ENCODE results near the gene VAMP7. TPM values are rescaled to one million over a fixed set of nuclear protein-coding genes. Genes with fewer than 3 reads are reported as not detected.
"Not testable (repeated sequence)": the region's sequence is repeated elsewhere in the genome, so short reads cannot be mapped to it uniquely, and the experiment has no call there.

Gene VAMP7
- total RNA-seq, 2 donors from 2014 or later, result 27.0 to 38.9 TPM

DNA sequence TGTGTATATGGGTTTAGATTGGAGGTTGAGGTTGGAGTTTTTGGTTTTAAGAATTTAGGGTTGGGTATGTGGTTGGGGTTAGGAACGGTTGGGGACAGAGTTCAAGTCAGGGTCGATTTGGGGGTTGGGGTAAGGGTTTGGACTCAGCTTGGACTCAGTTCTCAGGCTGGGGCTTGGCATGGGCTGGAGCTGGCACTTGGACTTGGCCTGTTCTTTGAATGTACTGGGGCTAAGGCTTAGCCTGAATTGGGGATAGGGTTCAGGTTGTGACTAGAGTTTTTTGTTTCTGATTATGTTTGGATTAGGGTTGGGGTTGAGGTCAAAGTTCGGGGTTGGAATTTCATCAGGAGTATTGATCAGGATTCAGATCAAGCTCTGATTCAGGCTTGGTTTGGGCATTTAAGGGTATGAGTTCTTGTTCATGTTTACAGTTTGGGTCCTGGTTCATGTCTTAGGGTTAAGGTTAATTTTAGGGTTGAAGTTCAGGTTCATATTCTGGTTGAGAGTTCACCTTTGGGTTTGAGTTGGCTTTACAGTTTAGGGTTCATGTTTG lies 70.2 kb downstream of the VAMP7 start:
- DNase-seq (ENCODE audit: low spot score) (no peak), ATAC-seq (no peak)
- Mint-ChIP-seq H3K9me3 (no peaks in the 10 kb centered on the region), H3K27me3 (no peaks in the 10 kb centered on the region), H3K36me3 (no peaks in the 10 kb centered on the region), H3K27ac (no peak overlapping the region), H3K4me3 (no peak overlapping the region), H3K4me1 (ENCODE audit: low read depth in 2 of 2) (no peaks in the 10 kb centered on the region)

DNA sequence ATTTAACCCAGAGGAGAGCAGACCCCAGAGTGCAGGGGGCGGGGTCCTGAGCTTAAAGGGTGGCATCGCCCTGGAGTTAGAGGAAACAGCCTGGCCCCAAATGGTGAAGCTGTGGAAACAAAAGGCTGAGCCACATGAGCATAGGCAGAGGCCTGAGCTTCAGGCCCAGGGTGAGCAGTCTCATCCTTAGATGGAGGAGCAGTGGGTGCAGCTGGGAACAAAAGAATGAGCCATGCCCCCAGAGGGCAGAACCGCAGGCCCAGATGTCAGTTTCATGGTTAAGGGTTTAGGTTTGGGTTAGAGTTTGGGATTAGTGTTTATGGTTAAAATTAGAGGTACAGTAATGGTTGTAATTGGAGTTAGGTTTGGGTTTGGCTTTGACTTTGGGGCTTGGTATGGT lies 71.9 kb downstream of the VAMP7 start:
- no peak overlapping the region for H3K27ac Mint-ChIP-seq
- no peak for DNase-seq (ENCODE audit: low spot score)
- no peaks in the 10 kb centered on the region for H3K9me3 Mint-ChIP-seq
- no peak for ATAC-seq
- no peak overlapping the region for H3K4me3 Mint-ChIP-seq
- no peaks in the 10 kb centered on the region for H3K27me3 Mint-ChIP-seq
- H3K36me3 Mint-ChIP-seq, result no peaks in the 10 kb centered on the region
- H3K4me1 Mint-ChIP-seq (ENCODE audit: low read depth in 2 of 2), result no peaks in the 10 kb centered on the region

GRCh38 chrX:155954793-155955192 lies 73.6 kb downstream of the VAMP7 start:
- Mint-ChIP-seq H3K27me3 (no peaks in the 10 kb centered on the region), H3K27ac (no peak overlapping the region), H3K4me1 (ENCODE audit: low read depth in 2 of 2) (no peaks in the 10 kb centered on the region), H3K4me3 (no peak overlapping the region), H3K36me3 (no peaks in the 10 kb centered on the region), H3K9me3 (no peaks in the 10 kb centered on the region)
- ATAC-seq (no peak), DNase-seq (ENCODE audit: low spot score) (no peak)

DNA sequence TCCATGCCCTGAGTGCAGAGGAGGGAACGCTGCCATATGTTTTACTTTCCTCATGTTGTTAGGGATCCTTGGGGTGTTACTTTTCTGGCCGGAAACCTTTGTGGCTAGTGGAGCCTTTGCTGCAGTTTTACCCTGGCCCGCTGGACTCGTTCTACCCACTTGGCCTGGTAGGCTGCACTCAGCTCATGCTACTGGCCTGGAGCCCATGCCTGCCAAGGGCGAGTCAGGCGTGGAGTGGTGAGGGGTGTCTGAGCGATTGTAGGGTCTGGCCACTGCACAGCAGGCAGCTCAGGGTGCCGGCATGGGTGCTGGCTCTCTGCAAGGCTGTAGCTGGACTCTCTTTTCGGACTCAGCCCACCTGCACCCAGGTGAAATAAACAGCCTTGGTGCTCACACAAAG lies 75.0 kb downstream of the VAMP7 start:
- Mint-ChIP-seq H3K27me3 (no peaks in the 10 kb centered on the region), H3K36me3 (no peaks in the 10 kb centered on the region), H3K27ac (no peak overlapping the region), H3K4me3 (no peak overlapping the region), H3K9me3 (no peaks in the 10 kb centered on the region), H3K4me1 (ENCODE audit: low read depth in 2 of 2) (no peaks in the 10 kb centered on the region)
- no peak for ATAC-seq
- no peak for DNase-seq (ENCODE audit: low spot score)

- Mint-ChIP-seq H3K4me1 (ENCODE audit: low read depth in 2 of 2) (no peaks in the 10 kb centered on the region), H3K4me3 (no peak overlapping the region), H3K36me3 (no peaks in the 10 kb centered on the region), H3K9me3 (no peaks in the 10 kb centered on the region), H3K27me3 (peaks cover under 1 to 1% of the 10 kb centered on the region in 2 donors), H3K27ac (no peak overlapping the region)
- ATAC-seq, result no peak
- DNase-seq (ENCODE audit: low spot score), result no peak
Measured at GRCh38 chrX:155956649-155957048, 75.5 kb downstream of the VAMP7 start.

DNA sequence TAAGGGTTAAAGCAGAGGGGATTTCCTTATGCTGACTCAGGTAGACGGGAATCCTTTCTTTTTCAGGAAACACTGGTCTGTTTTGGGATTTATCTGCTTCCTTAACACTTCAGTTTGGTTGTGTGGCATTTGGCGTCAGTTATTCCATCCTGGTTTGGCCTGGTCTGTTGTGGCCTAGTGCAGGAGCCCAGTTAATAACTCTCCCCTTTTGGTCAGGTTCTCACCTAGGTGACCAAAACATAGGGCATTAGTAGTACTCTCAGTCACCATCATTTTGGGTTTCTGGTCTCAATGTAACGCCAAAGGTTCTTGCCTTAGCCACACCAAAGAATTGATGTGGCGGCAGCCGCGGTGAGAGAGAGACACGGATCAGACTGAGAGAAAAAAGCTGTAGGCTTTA lies 76.7 kb downstream of the VAMP7 start:
- no peak for DNase-seq (ENCODE audit: low spot score)
- Mint-ChIP-seq H3K4me3 (no peak overlapping the region), H3K27ac (no peak overlapping the region), H3K4me1 (ENCODE audit: low read depth in 2 of 2) (no peaks in the 10 kb centered on the region), H3K9me3 (no peaks in the 10 kb centered on the region), H3K36me3 (no peaks in the 10 kb centered on the region), H3K27me3 (peaks cover 6 to 10% of the 10 kb centered on the region in 2 donors)
- ATAC-seq, result no peak

- Mint-ChIP-seq H3K27ac (no peak overlapping the region), H3K27me3 (peaks cover 8 to 10% of the 10 kb centered on the region in 2 donors), H3K9me3 (peaks cover 5% of the 10 kb centered on the region), H3K36me3 (peaks cover 6% of the 10 kb centered on the region), H3K4me3 (no peak overlapping the region), H3K4me1 (ENCODE audit: low read depth in 2 of 2) (no peaks in the 10 kb centered on the region)
- DNase-seq (ENCODE audit: low spot score) (no peak), ATAC-seq (no peak)
Measured at GRCh38 chrX:155959018-155959587, 78.0 kb downstream of the VAMP7 start.

- Mint-ChIP-seq H3K4me3 (no peak overlapping the region), H3K27me3 (peaks cover 16 to 23% of the 10 kb centered on the region in 2 donors), H3K27ac (no peak overlapping the region), H3K9me3 (peaks cover 5% of the 10 kb centered on the region), H3K4me1 (ENCODE audit: low read depth in 2 of 2) (no peaks in the 10 kb centered on the region), H3K36me3 (peaks cover 6% of the 10 kb centered on the region)
- no peak for ATAC-seq
- DNase-seq (ENCODE audit: low spot score), result no peak
Measured at GRCh38 chrX:155962906-155963305, 81.8 kb downstream of the VAMP7 start.

GRCh38 chrX:155966876-155967275 lies 85.7 kb downstream of the VAMP7 start:
- no peak overlapping the region for H3K4me3 Mint-ChIP-seq
- DNase-seq (ENCODE audit: low spot score) (no peak), ATAC-seq (no peak)
- H3K4me1 Mint-ChIP-seq (ENCODE audit: low read depth in 2 of 2), result peaks cover 6 to 7% of the 10 kb centered on the region in 2 donors
- no peak overlapping the region for H3K27ac Mint-ChIP-seq
- peaks cover 6% of the 10 kb centered on the region for H3K36me3 Mint-ChIP-seq
- H3K27me3 Mint-ChIP-seq, result peaks cover 19 to 26% of the 10 kb centered on the region in 2 donors
- H3K9me3 Mint-ChIP-seq, result peaks cover 16% of the 10 kb centered on the region

DNA sequence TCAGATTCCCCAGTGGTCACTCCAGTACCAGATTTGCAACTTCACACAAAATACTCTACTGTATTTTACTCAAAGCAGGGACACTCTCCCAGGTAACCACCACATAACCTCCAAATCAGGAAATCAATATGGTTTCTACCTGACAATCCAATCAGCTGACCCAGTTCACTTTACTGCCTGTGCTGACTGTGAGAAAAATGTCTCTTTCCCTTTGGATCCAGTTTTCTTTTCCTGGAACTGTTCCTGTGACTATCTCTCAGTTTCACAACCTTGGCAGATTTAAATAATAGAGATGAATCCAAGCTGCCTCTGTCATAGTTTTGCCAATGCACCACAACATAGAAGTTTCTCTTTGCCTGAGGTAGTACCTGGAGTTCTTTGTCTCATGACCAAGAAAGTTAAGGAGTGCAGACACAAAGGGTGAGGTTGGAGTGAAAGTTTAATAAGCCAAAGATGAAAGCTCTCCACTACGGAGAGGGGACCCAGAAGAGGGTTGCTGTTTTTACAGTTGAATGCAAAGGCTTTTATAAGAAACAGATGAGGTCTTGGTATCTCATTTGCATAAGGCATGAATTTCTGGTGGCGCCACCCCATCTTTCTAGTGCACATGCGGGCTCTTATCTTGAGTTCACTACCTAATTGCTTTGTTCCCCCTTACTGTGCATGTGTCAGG lies 86.6 kb downstream of the VAMP7 start:
- peaks cover 13 to 23% of the 10 kb centered on the region in 2 donors for H3K27me3 Mint-ChIP-seq
- peaks cover 16% of the 10 kb centered on the region for H3K9me3 Mint-ChIP-seq

GRCh38 chrX:155968326-155968661 lies 87.1 kb downstream of the VAMP7 start:
- H3K4me3 Mint-ChIP-seq, result no peak overlapping the region
- H3K4me1 Mint-ChIP-seq (ENCODE audit: low read depth in 2 of 2), result peaks cover 6 to 7% of the 10 kb centered on the region in 2 donors
- H3K9me3 Mint-ChIP-seq, result peaks cover 16% of the 10 kb centered on the region
- peaks cover 13 to 23% of the 10 kb centered on the region in 2 donors for H3K27me3 Mint-ChIP-seq
- peaks cover 6% of the 10 kb centered on the region for H3K36me3 Mint-ChIP-seq
- no peak overlapping the region for H3K27ac Mint-ChIP-seq
- no peak for ATAC-seq
- no peak for DNase-seq (ENCODE audit: low spot score)

More for the DNA sequence above, 86.6 kb downstream of the VAMP7 start:
- Mint-ChIP-seq H3K4me3 (no peak overlapping the region), H3K4me1 (ENCODE audit: low read depth in 2 of 2) (peaks cover 6 to 7% of the 10 kb centered on the region in 2 donors), H3K36me3 (peaks cover 6% of the 10 kb centered on the region), H3K27ac (no peak overlapping the region)
- no peak for ATAC-seq
- DNase-seq (ENCODE audit: low spot score), result no peak

GRCh38 chrX:155968791-155969190 lies 87.6 kb downstream of the VAMP7 start:
- Mint-ChIP-seq H3K27ac (no peak overlapping the region), H3K4me1 (ENCODE audit: low read depth in 2 of 2) (peaks cover 6 to 7% of the 10 kb centered on the region in 2 donors), H3K9me3 (peaks cover 14% of the 10 kb centered on the region), H3K4me3 (no peak overlapping the region), H3K27me3 (peaks cover 13 to 22% of the 10 kb centered on the region in 2 donors), H3K36me3 (peaks cover 2% of the 10 kb centered on the region)
- ATAC-seq (no peak), DNase-seq (ENCODE audit: low spot score) (no peak)

GRCh38 chrX:155971658-155972057 lies 90.5 kb downstream of the VAMP7 start:
- not testable (repeated sequence) for H3K4me3 Mint-ChIP-seq; DNase-seq (ENCODE audit: low spot score); H3K27ac Mint-ChIP-seq; ATAC-seq; H3K4me1 Mint-ChIP-seq (ENCODE audit: low read depth in 2 of 2); H3K36me3 Mint-ChIP-seq
- peaks cover 11% of the 10 kb centered on the region for H3K9me3 Mint-ChIP-seq
- peaks cover 5 to 22% of the 10 kb centered on the region in 2 donors for H3K27me3 Mint-ChIP-seq

DNA sequence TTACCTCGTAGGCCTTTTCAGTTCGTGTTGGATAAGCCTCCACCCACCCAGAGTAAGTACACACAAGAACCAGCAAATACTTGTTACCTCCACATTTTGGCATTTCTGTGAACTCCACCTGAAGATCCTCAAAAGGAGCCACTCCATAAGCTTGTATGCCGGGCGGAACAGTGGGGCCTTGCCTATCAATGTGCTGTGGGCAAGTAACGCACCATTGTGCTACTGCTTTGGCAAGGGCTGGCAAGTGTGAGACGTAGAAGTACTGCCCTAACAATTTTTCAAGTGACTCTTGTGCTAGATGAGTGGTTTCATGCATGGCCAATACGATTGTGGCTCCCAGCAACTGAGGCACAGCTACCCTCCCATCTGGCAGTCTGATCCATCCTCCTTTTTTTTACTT lies 91.1 kb downstream of the VAMP7 start:
- H3K36me3 Mint-ChIP-seq; H3K4me3 Mint-ChIP-seq; DNase-seq (ENCODE audit: low spot score); H3K27ac Mint-ChIP-seq; ATAC-seq; H3K4me1 Mint-ChIP-seq (ENCODE audit: low read depth in 2 of 2): not testable (repeated sequence)
- H3K27me3 Mint-ChIP-seq, result peaks cover 0 to 22% of the 10 kb centered on the region in 2 donors
- H3K9me3 Mint-ChIP-seq, result peaks cover 11% of the 10 kb centered on the region
